Smooth muscle cell (in vitro differentiated cells): ENCODE measurements around the gene TP73. TPM values are rescaled to one million over a fixed set of nuclear protein-coding genes. Genes with fewer than 3 reads are reported as not detected.

Source experiments
- DNase-seq: peaks from one replicate; lab custom pipeline; 2025; ENCODE audit not compliant: unreplicated experiment; lab: John Stamatoyannopoulos, UW
- H2AFZ ChIP-seq: fragments of 200-600 bp; sonication (generic); 2 replicates; pipeline ENCODE4 v1.6.0; 2016; ENCODE audit warnings: antibody characterized with exemption, low read depth, mild to moderate bottlenecking
- H3F3A ChIP-seq: fragments of 200-600 bp; sonication (generic); 2 replicates; pipeline ENCODE4 v1.6.0; 2017; ENCODE audit warnings: antibody characterized with exemption, low read depth
- H3K27ac ChIP-seq: fragments of 200-600 bp; sonication (generic); 2 replicates; pipeline ENCODE4 v1.5.1; 2016; ENCODE audit warnings: low read depth, mild to moderate bottlenecking
- H3K27me3 ChIP-seq: fragments of 200-600 bp; sonication (generic); 2 replicates; pipeline ENCODE4 v1.6.1; 2016; ENCODE audit warnings: low read depth, mild to moderate bottlenecking
- H3K36me3 ChIP-seq: fragments of 200-600 bp; sonication (generic); 2 replicates; pipeline ENCODE4 v1.5.1; 2016; ENCODE audit warnings: low read depth
- H3K4me1 ChIP-seq: fragments of 200-600 bp; sonication (generic); 2 replicates; pipeline ENCODE4 v1.5.1; 2016; ENCODE audit warnings: low read depth
- H3K4me2 ChIP-seq: fragments of 200-600 bp; sonication (generic); 2 replicates; pipeline ENCODE4 v1.6.0; 2016; ENCODE audit warnings: mild to moderate bottlenecking
- H3K4me3 ChIP-seq: fragments of 200-600 bp; sonication (generic); 2 replicates; pipeline ENCODE4 v1.5.1; 2016; ENCODE audit warnings: mild to moderate bottlenecking
- H3K79me2 ChIP-seq: fragments of 200-600 bp; sonication (generic); 2 replicates; pipeline ENCODE4 v1.6.0; 2016; ENCODE audit warnings: low read depth, mild to moderate bottlenecking
- H3K9ac ChIP-seq: fragments of 200-600 bp; sonication (generic); 2 replicates; pipeline ENCODE4 v1.6.0; 2016; ENCODE audit warnings: low read depth
- H3K9me3 ChIP-seq: fragments of 200-600 bp; sonication (generic); replicated peaks from 2 replicates; pipeline ENCODE4 v1.5.1; 2016; ENCODE audit warnings: low read depth
- H4K20me1 ChIP-seq: fragments of 200-600 bp; sonication (generic); 2 replicates; pipeline ENCODE4 v1.6.0; 2016; ENCODE audit warnings: low read depth
- WGBS: methylation state at CpG from one replicate; pipeline ENCODE4 v1.1.7; 2016; ENCODE audit warnings: low lambda C conversion rate; 5-methylcytosine and 5-hydroxymethylcytosine counted together
- polyA plus RNA-seq: library from polyadenylated mRNA; unstranded; fragments of >200 nt; fragmentation: Nextera tagmentation; extraction: Ambion mirVana; gene quantifications from 2 replicates; pipeline ENCODE4 v1.2.1, GENCODE V29; 2016
- total RNA-seq: library from RNA; depleted of rRNA; stranded (reverse); fragments of >200 nt; gene quantifications from 2 replicates; pipeline ENCODE4 v1.2.3, GENCODE V29; 2014
- TF ChIP-seq, protein P1 (sequence below): fragments of 200-600 bp; sonication (generic); IDR thresholded peaks from 2 replicates; pipeline ENCODE4 v1.5.1; 2017; ENCODE audit warnings: borderline replicate concordance, mild to moderate bottlenecking, antibody characterized with exemption; ENCODE audit not compliant: insufficient read depth, poor library complexity, severe bottlenecking

Gene TP73
- total and polyA plus RNA-seq, 2 experiments from 2014 or later: 0.22 TPM; not detected in 1

DNA sequence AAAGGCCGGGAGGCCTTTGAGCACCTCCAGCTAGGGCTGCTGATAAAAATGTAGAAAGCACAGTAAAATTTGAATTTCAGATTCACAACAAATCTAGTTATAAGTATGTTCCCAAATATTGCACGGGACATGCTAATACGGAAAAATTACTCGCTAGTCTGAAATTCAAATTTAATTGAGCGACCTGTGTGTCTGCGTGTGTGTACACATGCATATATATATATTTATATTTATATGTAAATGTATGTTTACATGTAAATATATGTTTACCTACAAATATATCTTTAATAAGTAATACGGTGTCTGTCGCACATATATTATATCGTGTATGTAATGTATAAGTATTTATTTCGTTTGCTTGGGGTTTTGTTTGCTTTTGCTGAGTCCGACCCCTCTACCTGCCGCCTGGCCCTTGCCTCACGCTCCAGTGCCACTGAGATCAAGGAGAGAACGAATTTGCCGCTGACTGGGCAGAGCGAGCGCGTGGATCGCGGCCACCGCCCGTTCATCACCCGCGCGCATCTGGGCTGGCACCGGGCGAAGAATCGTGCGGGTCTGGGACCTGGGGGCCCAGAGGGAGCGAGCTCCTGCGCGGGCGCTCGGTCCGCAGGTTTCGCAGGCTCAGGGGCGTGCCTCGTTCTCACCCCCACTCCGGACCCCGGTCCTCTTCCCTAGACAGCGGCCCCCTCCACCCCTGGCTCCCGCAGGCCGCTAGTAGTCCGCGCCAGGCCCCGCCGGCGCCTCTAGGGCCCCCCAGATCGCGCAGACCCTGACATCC is 1.9 kb upstream of the TP73 start:
- Histone ChIP-seq H3K27me3 (peaks cover 54% of the 10 kb centered on the region), H4K20me1 (no peaks in the 10 kb centered on the region), H3K4me2 (peak overlapping the region; percentile 94), H3K79me2 (no peaks in the 10 kb centered on the region), H3F3A (no peaks in the 10 kb centered on the region), H3K9me3 (no peaks in the 10 kb centered on the region), H3K27ac (no peak overlapping the region), H3K36me3 (no peaks in the 10 kb centered on the region), H2AFZ (no peak overlapping the region), H3K4me1 (peaks cover 6% of the 10 kb centered on the region), H3K9ac (no peak overlapping the region), H3K4me3 (peak overlapping the region; percentile 93)
- 12% methylated on average over 48 of the region's 50 CpGs for WGBS
- TF ChIP-seq, protein P1, sequence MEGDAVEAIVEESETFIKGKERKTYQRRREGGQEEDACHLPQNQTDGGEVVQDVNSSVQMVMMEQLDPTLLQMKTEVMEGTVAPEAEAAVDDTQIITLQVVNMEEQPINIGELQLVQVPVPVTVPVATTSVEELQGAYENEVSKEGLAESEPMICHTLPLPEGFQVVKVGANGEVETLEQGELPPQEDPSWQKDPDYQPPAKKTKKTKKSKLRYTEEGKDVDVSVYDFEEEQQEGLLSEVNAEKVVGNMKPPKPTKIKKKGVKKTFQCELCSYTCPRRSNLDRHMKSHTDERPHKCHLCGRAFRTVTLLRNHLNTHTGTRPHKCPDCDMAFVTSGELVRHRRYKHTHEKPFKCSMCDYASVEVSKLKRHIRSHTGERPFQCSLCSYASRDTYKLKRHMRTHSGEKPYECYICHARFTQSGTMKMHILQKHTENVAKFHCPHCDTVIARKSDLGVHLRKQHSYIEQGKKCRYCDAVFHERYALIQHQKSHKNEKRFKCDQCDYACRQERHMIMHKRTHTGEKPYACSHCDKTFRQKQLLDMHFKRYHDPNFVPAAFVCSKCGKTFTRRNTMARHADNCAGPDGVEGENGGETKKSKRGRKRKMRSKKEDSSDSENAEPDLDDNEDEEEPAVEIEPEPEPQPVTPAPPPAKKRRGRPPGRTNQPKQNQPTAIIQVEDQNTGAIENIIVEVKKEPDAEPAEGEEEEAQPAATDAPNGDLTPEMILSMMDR: no peak
- no peak for DNase-seq

DNA sequence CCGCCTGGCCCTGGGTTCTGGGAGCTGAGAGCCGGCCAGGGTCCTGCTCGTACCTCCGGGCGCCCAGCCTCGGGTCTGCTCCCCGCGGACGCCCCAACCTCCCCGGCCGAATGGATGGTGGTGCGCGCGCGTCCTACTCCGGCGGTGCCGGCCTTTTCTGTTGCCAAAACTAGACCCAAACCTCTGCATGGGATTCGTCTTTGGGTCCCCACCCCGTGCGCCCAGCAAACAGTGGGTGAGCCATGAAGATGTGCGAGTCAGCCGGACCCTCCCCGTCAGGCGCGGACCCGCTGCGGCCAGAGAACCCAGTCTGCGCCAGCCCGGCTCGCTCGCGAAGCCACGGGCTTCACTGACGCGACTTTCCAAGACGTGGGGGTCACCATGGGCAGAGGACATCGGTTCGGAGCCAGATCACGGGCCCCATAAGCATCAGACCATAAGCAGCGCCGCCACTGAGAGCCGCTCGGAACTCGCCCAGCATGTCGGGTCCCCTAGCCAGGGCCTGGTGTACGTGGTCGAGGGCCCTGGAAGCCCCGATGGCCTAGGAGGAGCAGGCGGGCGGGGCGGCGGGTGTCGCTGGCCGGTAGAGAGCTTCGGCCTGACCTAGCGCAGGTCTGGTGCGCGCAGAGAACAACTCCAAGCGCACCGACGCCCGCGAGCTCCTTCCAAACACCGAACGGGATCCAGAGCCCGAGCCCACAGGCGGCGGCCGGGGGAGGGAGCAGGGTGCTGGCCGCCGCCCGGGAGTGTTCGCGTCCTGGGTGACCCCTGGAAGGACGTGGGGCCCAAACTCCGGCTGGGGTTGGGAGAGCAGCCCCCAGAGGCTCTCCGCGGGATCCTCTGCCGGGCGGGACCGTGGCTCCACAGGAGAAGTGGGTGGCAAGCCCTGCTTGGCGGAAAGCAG is 1.0 kb upstream of the TP73 start:
- Histone ChIP-seq H3K27me3 (peaks cover 62% of the 10 kb centered on the region), H3K36me3 (no peaks in the 10 kb centered on the region), H3K4me1 (peaks cover 6% of the 10 kb centered on the region), H3K27ac (no peak overlapping the region), H2AFZ (no peak overlapping the region), H3F3A (no peaks in the 10 kb centered on the region), H4K20me1 (no peaks in the 10 kb centered on the region), H3K79me2 (no peaks in the 10 kb centered on the region), H3K4me2 (peak overlapping the region; percentile 94), H3K9me3 (no peaks in the 10 kb centered on the region), H3K4me3 (no peak overlapping the region), H3K9ac (no peak overlapping the region)
- TF ChIP-seq, protein P1: no peak
- no peak for DNase-seq
- WGBS: 4% methylated on average over 79 of the region's 83 CpGs

DNA sequence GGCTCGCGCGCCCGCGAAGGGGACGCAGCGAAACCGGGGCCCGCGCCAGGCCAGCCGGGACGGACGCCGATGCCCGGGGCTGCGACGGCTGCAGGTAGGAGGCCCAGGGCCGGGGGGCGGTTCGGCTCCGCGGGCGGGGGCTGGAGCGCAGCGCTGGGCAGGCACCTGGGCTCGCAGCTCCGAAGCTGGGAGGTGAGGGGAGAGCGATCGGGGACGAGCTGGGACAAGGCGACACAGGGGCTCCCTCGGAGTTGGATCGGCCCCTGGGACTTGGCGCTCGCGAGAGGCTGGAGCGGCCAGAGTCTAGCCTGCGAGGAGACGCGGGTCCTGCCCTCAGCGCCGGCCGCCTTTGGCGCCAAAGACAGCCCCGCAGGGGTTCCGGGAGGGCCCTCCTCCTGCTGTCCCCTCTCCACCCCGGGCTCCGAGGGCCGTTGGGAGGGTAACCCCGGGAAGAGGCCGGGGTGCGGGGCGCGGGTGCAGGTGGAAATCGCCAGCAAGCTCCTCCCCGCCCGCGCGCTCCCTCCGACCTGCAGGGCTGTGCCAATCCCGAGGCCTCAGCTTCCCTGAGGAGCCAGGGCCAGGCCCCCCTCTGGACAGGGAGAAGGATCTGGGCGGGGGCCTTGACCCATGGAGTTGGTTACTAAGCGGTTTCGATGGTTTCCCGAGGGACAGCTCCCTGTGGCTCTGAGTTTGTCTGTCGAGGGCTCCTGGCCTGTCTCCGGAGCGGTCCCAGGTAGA is 401 bp downstream of the TP73 start:
- Histone ChIP-seq H3K4me3 (peak overlapping the region; percentile 16), H3F3A (no peaks in the 10 kb centered on the region), H3K79me2 (no peaks in the 10 kb centered on the region), H3K4me1 (peaks cover 6% of the 10 kb centered on the region), H3K4me2 (peak overlapping the region; percentile 82), H4K20me1 (no peaks in the 10 kb centered on the region), H3K9me3 (no peaks in the 10 kb centered on the region), H3K9ac (no peak overlapping the region), H3K36me3 (no peaks in the 10 kb centered on the region), H3K27ac (no peak overlapping the region), H3K27me3 (peaks cover 73% of the 10 kb centered on the region), H2AFZ (no peak overlapping the region)
- TF ChIP-seq, protein P1: no peak
- 3% methylated on average over 37 of the region's 68 CpGs for WGBS
- DNase-seq: no peak
